GM19395 (cell line): Measurements from ENCODE around the gene OR4X1.
A peak's percentile ranks its signal among the peaks of the same experiment; 100 is the strongest.
"Not testable (repeated sequence)": the region's sequence is repeated elsewhere in the genome, so short reads cannot be mapped to it uniquely, and the experiment has no call there.

Experiments used
- ATAC-seq: cut with Tn5 transposase; IDR thresholded peaks from one replicate; pipeline ENCODE4 v1.9.1; 2021; ENCODE audit warnings: mild to moderate bottlenecking, moderate library complexity; ENCODE audit not compliant: unreplicated experiment

The OR4X1 gene

GRCh38 chr11:48263423-48263911 lies at the start of gene OR4X1:
Gene OR4X1 (plus strand): TSS chr11:48263861. CDS start chr11:48263861, 0 bp downstream.
- ATAC-seq = no peak

- ATAC-seq = no peak
Measured at GRCh38 chr11:48216510-48216909, 47.2 kb upstream of the OR4X1 start, which contains the start of gene OR4B1. Gene OR4B1 (plus strand): TSS chr11:48216810. CDS start chr11:48216810, 0 bp downstream.

- no peak for ATAC-seq
Measured at GRCh38 chr11:48228761-48229160, 34.9 kb upstream of the OR4X1 start.

- ATAC-seq = not testable (repeated sequence)
Measured at GRCh38 chr11:48230057-48230456, 33.6 kb upstream of the OR4X1 start.

GRCh38 chr11:48237727-48238126 lies 25.9 kb upstream of the OR4X1 start:
- no peak for ATAC-seq

- no peak for ATAC-seq
Measured at GRCh38 chr11:48242501-48242900, 21.2 kb upstream of the OR4X1 start.

GRCh38 chr11:48244804-48245203 lies 18.9 kb upstream of the OR4X1 start, which contains the start of gene OR4X2:
Gene OR4X2 (plus strand): TSS chr11:48245104. CDS start chr11:48245104, 0 bp downstream.
- no peak for ATAC-seq

- ATAC-seq = no peak
Measured at GRCh38 chr11:48248902-48249301, 14.8 kb upstream of the OR4X1 start.

- no peak for ATAC-seq
Measured at GRCh38 chr11:48261600-48261999, 2.1 kb upstream of the OR4X1 start.

GRCh38 chr11:48270621-48271020 lies 7.0 kb downstream of the OR4X1 start:
- no peak for ATAC-seq

GRCh38 chr11:48272606-48273005 lies 8.9 kb downstream of the OR4X1 start:
- ATAC-seq = no peak

GRCh38 chr11:48305923-48306322 lies 42.3 kb downstream of the OR4X1 start, which contains the start of gene OR4S1:
Gene OR4S1 (plus strand): TSS chr11:48306223. CDS start chr11:48306223, 0 bp downstream.
- ATAC-seq = no peak

GRCh38 chr11:48307760-48308386 lies 44.2 kb downstream of the OR4X1 start:
- ATAC-seq = peak; percentile 92

GRCh38 chr11:48313590-48313989 lies 49.9 kb downstream of the OR4X1 start:
- not testable (repeated sequence) for ATAC-seq
